Muscle of arm (tissue), 12 donors: ENCODE data around the gene EFNB3. TPM values are rescaled to one million over a fixed set of nuclear protein-coding genes. Genes with fewer than 3 reads are reported as not detected.

Experiments used
- polyA plus RNA-seq, 12 donors: library from polyadenylated mRNA; unstranded; fragments of 120-200 nt; gene quantifications; one replicate each; pipeline ENCODE4 v1.2.1, GENCODE V29; 2013; ENCODE audit not compliant: insufficient read length in 12 of 12

Gene EFNB3
- polyA plus RNA-seq, 12 donors, result 3.2 to 15.0 (median 6.0) TPM; not detected in 1

Other genes starting within 250 kb of the EFNB3 start
- 10 to 100 TPM in 11 of 12 donors, not detected in 1; 20.6 to 54.7 (median 24.4) TPM for gene ZBTB4, start 225.6 kb upstream of the EFNB3 start, polyA plus RNA-seq
- under 1 TPM in 9 of 12 donors, not detected in 3; 0.08 to 0.65 (median 0.29) TPM for gene SLC35G6, start 223.8 kb upstream of the EFNB3 start, polyA plus RNA-seq
- 100 to 1,000 TPM in 2 of 12 donors, 10 to 100 TPM in 10; 42.7 to 443 (median 60.3) TPM for gene POLR2A, start 220.8 kb upstream of the EFNB3 start, polyA plus RNA-seq
- gene TNFSF12, start 156.1 kb upstream of the EFNB3 start, polyA plus RNA-seq, result 10 to 100 TPM in 11 of 12 donors, not detected in 1; 18.6 to 34.0 (median 24.7) TPM
- gene TNFSF13, start 146.5 kb upstream of the EFNB3 start, polyA plus RNA-seq, result 10 to 100 TPM in 1 of 12 donors, 1 to 10 TPM in 10, not detected in 1; 2.8 to 21.1 (median 4.4) TPM
- 10 to 100 TPM in 11 of 12 donors, not detected in 1; 30.8 to 61.1 (median 43.5) TPM for gene SENP3, start 143.3 kb upstream of the EFNB3 start, polyA plus RNA-seq
- gene CD68, start 125.6 kb upstream of the EFNB3 start, polyA plus RNA-seq, result 100 to 1,000 TPM in 1 of 12 donors, 10 to 100 TPM in 10, not detected in 1; 16.8 to 222 (median 25.6) TPM
- gene MPDU1, start 121.3 kb upstream of the EFNB3 start, polyA plus RNA-seq, result 10 to 100 TPM in 11 of 12 donors, not detected in 1; 26.7 to 60.9 (median 46.7) TPM
- gene SOX15, start 115.1 kb upstream of the EFNB3 start, polyA plus RNA-seq, result 10 to 100 TPM in 1 of 12 donors, 1 to 10 TPM in 9, not detected in 2; 1.3 to 12.9 (median 1.8) TPM
- 10 to 100 TPM in 11 of 12 donors, not detected in 1; 30.5 to 71.8 (median 37.0) TPM for gene FXR2, start 90.3 kb upstream of the EFNB3 start, polyA plus RNA-seq
- gene SAT2, start 77.4 kb upstream of the EFNB3 start, polyA plus RNA-seq, result 10 to 100 TPM in 11 of 12 donors, not detected in 1; 44.5 to 83.2 (median 68.8) TPM
- 1 to 10 TPM in 7 of 12 donors, under 1 TPM in 3, not detected in 2; 0.60 to 2.1 (median 1.2) TPM for gene SHBG, start 75.1 kb upstream of the EFNB3 start, polyA plus RNA-seq
- gene ATP1B2, start 54.3 kb upstream of the EFNB3 start, polyA plus RNA-seq, result 10 to 100 TPM in 11 of 12 donors, not detected in 1; 15.8 to 39.9 (median 26.1) TPM
- gene TP53, start 17.7 kb upstream of the EFNB3 start, polyA plus RNA-seq, result 100 to 1,000 TPM in 1 of 12 donors, 10 to 100 TPM in 11; 32.5 to 874 (median 37.6) TPM
- 1 to 10 TPM in 11 of 12 donors, not detected in 1; 5.1 to 9.9 (median 7.5) TPM for gene WRAP53, start 16.7 kb upstream of the EFNB3 start, polyA plus RNA-seq
- gene DNAH2, start 12.5 kb downstream of the EFNB3 start, polyA plus RNA-seq, result 10 to 100 TPM in 2 of 12 donors, 1 to 10 TPM in 9, not detected in 1; 2.3 to 13.6 (median 3.8) TPM
- gene KDM6B, start 129.0 kb downstream of the EFNB3 start, polyA plus RNA-seq, result 10 to 100 TPM in 11 of 12 donors, not detected in 1; 10.9 to 26.5 (median 14.6) TPM
- 10 to 100 TPM in 11 of 12 donors, not detected in 1; 14.1 to 29.0 (median 20.2) TPM for gene TMEM88, start 149.9 kb downstream of the EFNB3 start, polyA plus RNA-seq
- gene NAA38, start 152.4 kb downstream of the EFNB3 start, polyA plus RNA-seq, result 10 to 100 TPM in 11 of 12 donors, not detected in 1; 34.8 to 74.9 (median 41.8) TPM
- 10 to 100 TPM in 4 of 12 donors, 1 to 10 TPM in 7, not detected in 1; 6.7 to 14.1 (median 8.7) TPM for gene CYB5D1, start 152.8 kb downstream of the EFNB3 start, polyA plus RNA-seq
- 100 to 1,000 TPM in 2 of 12 donors, 10 to 100 TPM in 9, not detected in 1; 56.4 to 524 (median 74.2) TPM for gene CHD3, start 183.6 kb downstream of the EFNB3 start, polyA plus RNA-seq
- gene RNF227, start 211.1 kb downstream of the EFNB3 start, polyA plus RNA-seq, result 1 to 10 TPM in 10 of 12 donors, not detected in 2; 2.4 to 4.8 (median 3.0) TPM
- 10 to 100 TPM in 1 of 12 donors, 1 to 10 TPM in 9, not detected in 2; 2.5 to 18.8 (median 6.0) TPM for gene KCNAB3, start 224.7 kb downstream of the EFNB3 start, polyA plus RNA-seq
- 10 to 100 TPM in 11 of 12 donors, not detected in 1; 76.1 to 93.9 (median 82.4) TPM for gene TRAPPC1, start 226.7 kb downstream of the EFNB3 start, polyA plus RNA-seq
- gene CNTROB, start 227.0 kb downstream of the EFNB3 start, polyA plus RNA-seq, result 10 to 100 TPM in 11 of 12 donors, not detected in 1; 24.9 to 62.8 (median 31.2) TPM